ENCODE data around the gene CATSPERB. TPM values are rescaled to one million over a fixed set of nuclear protein-coding genes. Genes with fewer than 3 reads are reported as not detected.

The CATSPERB gene
- total and polyA plus RNA-seq, 2 experiments from 2014 or later, result not detected

GRCh38 chr14:91755570-91756295 is 23.8 kb upstream of the CATSPERB start:
- Histone ChIP-seq H3K4me3 (no peak overlapping the region), H3K27me3 (no peaks in the 10 kb centered on the region), H3K4me1 (ENCODE audit: low read depth) (peaks cover 38% of the 10 kb centered on the region), H3K27ac (no peak overlapping the region), H3K36me3 (no peaks in the 10 kb centered on the region), H3K9me3 (ENCODE audit: low read depth) (no peaks in the 10 kb centered on the region)
- TF ChIP-seq, protein P1, sequence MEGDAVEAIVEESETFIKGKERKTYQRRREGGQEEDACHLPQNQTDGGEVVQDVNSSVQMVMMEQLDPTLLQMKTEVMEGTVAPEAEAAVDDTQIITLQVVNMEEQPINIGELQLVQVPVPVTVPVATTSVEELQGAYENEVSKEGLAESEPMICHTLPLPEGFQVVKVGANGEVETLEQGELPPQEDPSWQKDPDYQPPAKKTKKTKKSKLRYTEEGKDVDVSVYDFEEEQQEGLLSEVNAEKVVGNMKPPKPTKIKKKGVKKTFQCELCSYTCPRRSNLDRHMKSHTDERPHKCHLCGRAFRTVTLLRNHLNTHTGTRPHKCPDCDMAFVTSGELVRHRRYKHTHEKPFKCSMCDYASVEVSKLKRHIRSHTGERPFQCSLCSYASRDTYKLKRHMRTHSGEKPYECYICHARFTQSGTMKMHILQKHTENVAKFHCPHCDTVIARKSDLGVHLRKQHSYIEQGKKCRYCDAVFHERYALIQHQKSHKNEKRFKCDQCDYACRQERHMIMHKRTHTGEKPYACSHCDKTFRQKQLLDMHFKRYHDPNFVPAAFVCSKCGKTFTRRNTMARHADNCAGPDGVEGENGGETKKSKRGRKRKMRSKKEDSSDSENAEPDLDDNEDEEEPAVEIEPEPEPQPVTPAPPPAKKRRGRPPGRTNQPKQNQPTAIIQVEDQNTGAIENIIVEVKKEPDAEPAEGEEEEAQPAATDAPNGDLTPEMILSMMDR (IDR thresholded peaks at IDR 0.05; ENCODE audit: low read depth, low read length), result no peak
- peak; percentile 18 to 59 for DNase-seq (ENCODE audit: low read depth in 1 of 2, low spot score in 1 of 2)

DNA sequence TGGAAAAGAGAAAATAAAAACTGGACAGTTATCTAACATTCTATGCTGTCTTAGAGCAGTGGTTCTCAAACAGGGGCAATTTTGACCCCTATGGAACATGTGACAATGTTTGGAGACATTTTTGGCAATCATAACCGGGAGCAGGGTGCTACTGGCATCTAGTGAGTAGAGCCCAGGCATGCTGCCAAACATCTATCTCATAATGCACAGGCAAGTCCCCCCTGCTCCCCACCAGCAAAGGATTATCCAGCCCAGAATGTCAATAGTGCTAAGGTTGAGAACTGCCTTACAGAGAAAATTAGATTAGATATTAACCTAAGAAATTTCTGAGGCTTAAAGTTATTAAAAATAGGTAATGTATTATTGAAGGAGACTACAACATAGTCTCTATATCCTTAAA is 22.9 kb upstream of the CATSPERB start:
- no peaks in the 10 kb centered on the region for H3K27me3 ChIP-seq
- H3K27ac ChIP-seq, result no peak overlapping the region
- no peaks in the 10 kb centered on the region for H3K36me3 ChIP-seq
- TF ChIP-seq, protein P1 (IDR thresholded peaks at IDR 0.05; ENCODE audit: low read depth, low read length), result no peak
- H3K4me3 ChIP-seq, result no peak overlapping the region
- H3K9me3 ChIP-seq (ENCODE audit: low read depth), result no peaks in the 10 kb centered on the region
- no peak for DNase-seq (ENCODE audit: low read depth in 1 of 2, low spot score in 1 of 2)
- H3K4me1 ChIP-seq (ENCODE audit: low read depth), result peaks cover 38% of the 10 kb centered on the region

DNA sequence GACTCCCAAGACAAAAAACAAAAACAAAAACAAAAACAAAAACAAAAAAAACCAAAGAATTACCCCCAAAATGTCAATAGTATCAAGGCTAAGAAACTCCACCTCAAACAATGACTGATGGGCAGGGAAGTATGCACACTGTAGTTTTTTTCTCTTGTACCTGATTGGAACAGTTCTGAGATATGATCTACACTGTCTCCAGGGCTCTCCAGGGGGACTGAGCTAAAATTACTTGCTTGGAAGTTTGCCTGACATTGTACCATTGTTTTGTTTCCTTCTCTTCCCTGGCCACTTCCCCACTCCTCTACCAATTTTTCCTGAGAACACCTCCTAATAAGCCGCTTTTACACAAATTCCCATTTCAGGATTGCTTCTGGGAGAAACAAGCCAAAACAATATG is 22.3 kb upstream of the CATSPERB start:
- peaks cover 38% of the 10 kb centered on the region for H3K4me1 ChIP-seq (ENCODE audit: low read depth)
- peak overlapping the region; percentile 48 for H3K27ac ChIP-seq
- H3K9me3 ChIP-seq (ENCODE audit: low read depth), result no peaks in the 10 kb centered on the region
- no peak for DNase-seq (ENCODE audit: low read depth in 1 of 2, low spot score in 1 of 2)
- no peaks in the 10 kb centered on the region for H3K36me3 ChIP-seq
- H3K4me3 ChIP-seq, result no peak overlapping the region
- H3K27me3 ChIP-seq, result no peaks in the 10 kb centered on the region
- TF ChIP-seq, protein P1 (IDR thresholded peaks at IDR 0.05; ENCODE audit: low read depth, low read length), result no peak

DNA sequence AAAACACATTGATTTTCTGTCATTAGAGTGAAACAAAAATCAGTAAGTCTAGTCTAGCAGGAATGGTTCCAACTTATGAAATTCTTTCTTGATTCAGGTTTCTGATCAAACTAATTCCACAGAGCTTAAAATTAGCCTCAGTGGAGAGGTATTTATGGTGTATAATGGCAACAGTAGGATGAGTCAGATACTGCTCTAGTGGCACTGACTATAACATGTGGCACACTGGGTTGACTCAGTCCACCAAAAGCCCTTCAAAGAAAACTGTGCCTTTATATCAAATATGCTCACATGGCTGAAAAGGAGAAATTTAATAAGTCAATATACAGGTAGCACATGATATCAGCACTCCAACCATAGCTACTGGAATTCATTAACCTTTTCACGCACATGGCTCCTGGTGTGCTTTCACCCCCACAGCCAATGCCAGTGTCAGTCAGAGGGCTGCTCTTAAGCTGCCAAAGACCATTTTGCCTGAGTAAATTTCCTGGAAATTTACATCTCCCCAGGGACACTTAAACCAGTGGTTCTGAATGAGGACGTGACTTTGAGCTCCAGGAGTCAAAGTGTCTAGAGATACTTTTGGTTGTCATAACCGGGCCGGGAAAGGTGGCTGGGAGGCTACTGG is 21.7 kb upstream of the CATSPERB start:
- Histone ChIP-seq H3K27ac (no peak overlapping the region), H3K4me1 (ENCODE audit: low read depth) (peaks cover 38% of the 10 kb centered on the region), H3K36me3 (no peaks in the 10 kb centered on the region), H3K4me3 (no peak overlapping the region), H3K9me3 (ENCODE audit: low read depth) (no peaks in the 10 kb centered on the region), H3K27me3 (no peaks in the 10 kb centered on the region)
- TF ChIP-seq, protein P1 (IDR thresholded peaks at IDR 0.05; ENCODE audit: low read depth, low read length), result no peak
- DNase-seq (ENCODE audit: low read depth in 1 of 2, low spot score in 1 of 2), result no peak

DNA sequence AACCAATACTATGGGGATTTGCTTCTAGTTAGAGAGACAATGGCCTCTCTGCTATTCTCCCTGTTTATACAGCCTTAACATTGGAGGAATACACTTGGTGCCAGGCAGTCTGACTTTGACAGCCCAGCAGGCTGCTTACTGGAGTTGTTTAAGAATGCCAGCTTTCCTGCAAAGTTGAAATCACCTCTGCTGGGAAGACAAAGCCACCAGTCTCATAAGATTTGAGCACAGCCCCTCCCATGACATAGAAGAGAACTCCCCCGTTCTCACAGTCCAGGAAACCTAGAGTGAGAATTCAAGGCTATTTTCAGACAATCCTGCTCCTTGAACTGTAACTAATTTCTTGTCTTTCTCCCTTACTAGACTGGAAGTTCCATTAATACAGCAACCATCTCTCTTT is 21.1 kb upstream of the CATSPERB start:
- Histone ChIP-seq H3K36me3 (no peaks in the 10 kb centered on the region), H3K27me3 (no peaks in the 10 kb centered on the region), H3K4me1 (ENCODE audit: low read depth) (peaks cover 38% of the 10 kb centered on the region), H3K4me3 (no peak overlapping the region), H3K9me3 (ENCODE audit: low read depth) (no peaks in the 10 kb centered on the region), H3K27ac (no peak overlapping the region)
- DNase-seq (ENCODE audit: low read depth in 1 of 2, low spot score in 1 of 2), result no peak
- TF ChIP-seq, protein P1 (IDR thresholded peaks at IDR 0.05; ENCODE audit: low read depth, low read length), result no peak

Data from cardiac muscle cell (in vitro differentiated cells and primary cell).